Ecto neural progenitor cell (in vitro differentiated cells): ENCODE measurements around the gene XPR1.

Experiments
- DNase-seq: peaks from one replicate; pipeline ENCODE4 v3.0.0-alpha.2; 2018; ENCODE audit warnings: low spot score

Gene XPR1

DNA sequence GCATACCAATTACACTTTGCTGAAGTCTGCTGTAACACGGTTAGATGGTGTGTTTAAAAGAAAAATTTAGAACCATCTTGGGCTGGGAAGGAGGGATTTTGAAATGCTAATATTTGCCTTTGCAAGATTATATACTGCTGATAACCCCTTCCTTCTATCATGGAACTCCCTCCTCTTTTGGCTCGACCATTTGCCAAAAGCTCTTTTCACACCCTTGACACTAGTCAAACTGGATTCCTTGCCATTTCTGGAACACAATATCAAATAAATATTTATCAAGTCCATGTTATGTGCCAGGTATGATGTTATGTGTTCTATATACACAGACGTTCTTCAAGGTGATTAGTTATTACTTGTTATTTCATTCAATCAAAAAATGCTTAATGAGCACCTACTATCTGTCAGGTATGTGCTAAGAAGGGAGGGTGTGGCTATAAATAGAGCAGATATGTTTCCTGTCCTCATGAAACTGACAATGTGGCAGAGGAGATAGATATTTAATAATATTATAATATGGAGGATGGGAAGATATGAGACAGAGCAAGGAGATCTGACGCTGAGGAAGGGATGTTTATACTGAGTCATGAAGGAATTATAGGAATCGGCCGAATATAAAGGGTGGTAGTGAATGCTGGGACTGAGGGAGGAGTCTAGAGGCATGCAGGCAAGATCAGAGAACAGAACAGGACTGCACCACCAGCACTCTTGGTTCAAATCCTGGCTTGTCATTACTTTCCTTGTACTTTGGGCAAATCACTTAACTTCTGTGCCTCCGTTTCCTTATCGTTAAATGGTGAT lies 16.1 kb upstream of the XPR1 start:
- no peak for DNase-seq

DNA sequence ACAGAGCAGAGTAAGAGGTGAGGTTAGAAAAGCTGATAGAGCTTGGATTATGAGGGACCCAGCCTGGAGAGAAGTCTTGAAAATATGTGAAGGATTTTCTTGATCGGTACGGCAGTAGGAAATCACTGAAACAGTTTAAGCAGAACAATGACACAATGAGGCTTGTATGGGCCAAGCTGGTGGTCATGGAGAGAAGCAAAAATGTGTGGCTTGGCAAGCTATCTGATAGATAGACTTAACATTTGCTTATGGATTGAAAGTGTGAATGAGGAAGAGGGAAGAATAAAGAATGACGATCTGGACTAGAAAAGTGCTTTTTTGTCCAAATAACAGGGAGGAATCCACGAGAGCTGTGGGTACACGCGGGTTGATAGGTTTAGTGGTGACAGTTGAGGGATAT lies 15.4 kb upstream of the XPR1 start:
- DNase-seq, result no peak

DNA sequence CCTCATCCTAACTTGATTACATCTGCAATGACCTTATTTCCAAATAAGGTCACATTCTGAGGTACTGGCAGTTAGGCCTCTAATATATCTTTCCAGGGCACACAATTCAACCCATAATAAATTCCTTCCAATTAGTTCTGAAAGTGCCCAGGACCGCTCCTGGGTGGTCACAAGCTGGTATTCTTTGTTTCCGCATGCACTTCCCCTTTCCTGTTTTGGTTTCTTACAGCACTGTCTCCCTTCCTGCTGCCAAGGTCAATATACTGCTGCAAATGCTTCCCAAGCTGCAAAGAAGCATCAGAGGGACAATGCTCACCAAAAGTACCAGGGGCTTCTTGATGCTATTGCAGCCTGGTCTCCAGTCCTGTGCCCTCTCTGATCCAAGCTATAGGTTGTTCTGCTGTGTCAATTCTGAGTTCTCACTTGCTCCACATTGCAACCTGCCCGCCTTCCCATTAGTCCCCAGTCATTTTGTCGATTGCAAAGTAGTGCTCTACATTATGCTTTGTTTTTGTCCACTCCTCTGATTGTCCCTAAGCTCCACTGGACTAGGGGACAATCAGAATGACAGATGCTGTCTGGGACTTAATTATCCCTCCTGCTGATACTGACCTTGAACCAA lies 13.9 kb upstream of the XPR1 start:
- no peak for DNase-seq

DNA sequence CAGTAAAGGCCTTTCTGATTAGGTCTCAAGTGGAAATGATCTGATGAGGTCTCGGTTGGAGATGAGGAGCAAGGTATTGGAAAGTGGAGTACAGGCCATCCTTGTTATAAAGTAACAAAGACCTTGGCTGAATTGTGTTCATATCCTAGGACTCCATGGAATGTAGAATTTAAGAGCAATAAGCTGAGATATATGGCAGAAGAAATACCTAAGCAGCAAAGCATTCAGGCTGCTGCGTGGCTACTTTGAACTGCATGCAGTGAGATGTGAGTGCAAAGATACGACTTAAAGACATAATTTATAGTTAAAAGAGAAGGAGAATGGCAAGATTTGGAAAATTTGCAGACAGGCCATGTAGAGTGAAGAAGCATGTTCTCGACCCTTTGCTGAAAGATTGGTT lies 11.2 kb upstream of the XPR1 start:
- DNase-seq, result no peak

DNA sequence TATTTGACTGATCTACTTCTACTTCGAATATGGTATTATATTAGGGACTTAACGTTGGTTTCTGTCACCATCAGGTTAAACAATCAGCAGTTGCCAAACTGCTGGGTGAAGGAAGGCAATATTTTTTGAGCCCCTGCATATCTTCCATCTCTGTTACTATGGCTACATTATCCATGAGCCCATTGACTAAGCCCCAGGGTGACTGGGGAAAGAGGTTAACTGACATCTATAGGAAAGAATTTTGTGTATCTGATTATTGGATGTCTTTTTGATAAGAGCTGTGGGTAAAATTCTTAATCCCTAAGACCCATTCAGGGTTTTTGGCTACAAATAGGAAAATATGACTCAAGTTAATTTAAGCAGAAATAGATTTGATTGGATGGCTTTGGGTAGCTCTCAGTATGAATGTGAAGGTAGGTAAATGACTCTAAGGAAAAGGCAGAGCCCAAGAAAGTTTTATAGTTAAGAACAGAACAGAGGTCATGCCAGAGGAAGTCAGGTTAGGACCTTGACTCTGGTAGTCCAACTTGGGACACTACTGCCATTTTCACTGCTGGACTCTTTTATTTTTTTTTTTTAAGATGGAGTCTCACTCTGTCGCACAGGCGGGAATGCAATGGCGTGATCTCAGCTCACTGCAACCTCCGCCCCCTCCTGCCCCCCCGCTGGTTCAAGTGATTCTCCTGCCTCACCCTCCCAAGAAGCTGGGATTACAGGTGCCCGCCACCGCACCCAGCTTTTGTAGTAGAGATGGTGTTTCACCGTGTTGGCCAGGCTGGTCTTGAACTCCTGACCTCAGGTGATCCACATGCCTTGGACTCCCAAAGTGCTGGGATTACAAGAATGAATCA lies 8.9 kb upstream of the XPR1 start:
- no peak for DNase-seq

DNA sequence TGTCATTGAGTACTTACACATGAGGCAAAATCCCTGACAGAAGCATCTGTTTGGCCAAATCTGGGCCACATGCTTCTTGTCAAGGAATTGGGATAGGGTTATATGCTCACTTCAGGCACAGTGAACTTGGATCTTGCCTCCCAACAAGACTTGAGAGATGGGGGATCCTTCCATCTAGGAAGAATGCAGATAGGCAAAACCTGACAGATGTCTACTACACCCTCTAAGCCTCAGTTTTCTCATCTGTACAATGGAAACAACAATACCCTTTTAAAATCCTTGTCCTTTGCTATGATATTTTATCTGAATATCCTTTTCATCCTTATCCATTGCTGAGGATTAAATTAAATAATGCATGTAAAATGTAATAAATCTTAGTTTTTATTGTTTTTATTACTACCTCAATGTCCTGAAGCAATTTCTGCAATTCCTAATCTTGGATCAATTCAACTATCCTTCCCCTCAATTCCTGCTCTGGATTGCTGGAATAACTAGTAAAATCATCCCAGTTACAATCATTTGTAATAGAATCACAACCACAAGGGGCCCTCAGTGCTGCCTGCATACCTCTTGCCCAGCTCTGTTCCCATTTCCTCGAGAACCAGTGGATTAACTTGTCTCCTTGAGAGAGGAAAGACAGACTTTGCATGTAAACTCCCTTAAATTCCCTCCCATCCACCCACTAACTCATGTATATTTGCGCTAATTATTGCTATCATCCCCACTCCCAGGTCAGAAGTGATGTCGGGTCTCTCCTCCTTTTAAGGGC lies 8.1 kb upstream of the XPR1 start:
- DNase-seq, result no peak

DNA sequence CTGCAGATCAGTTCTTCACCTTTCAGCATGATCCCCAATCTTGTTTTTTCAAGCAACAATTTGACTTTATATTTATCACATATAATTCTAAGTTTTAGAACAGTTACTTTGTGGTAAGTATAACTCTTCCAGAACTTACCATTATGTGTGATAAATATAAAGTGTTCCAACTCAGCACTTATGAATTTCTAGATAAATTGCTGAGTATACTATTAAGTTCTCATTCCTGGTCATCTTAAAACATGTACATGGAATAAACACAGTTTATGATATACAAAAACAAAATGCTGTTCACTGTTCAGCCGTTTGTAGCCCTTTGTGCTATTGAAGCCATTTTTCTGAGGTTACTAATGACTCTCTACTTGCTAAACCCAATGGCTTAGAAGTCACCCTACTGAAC lies 5.1 kb upstream of the XPR1 start:
- no peak for DNase-seq

DNA sequence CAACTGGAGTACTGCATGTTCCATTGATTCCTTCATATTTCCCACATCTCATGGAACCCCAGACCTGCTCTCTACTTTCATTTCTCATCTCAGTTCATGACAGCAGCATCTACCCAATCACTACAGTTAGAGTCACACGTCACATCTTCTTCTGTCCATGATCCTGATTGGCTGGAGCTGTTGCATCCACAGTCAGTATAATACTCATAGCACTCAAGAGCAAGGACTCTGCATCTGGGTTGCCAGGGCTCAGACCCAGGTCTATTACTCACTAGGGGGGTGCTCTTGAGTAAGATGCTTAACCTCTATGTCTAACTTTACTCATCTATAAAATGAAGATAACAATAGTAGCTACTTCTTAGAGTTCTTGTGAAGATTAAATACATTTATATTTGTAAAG lies 4.4 kb upstream of the XPR1 start:
- DNase-seq, result no peak

DNA sequence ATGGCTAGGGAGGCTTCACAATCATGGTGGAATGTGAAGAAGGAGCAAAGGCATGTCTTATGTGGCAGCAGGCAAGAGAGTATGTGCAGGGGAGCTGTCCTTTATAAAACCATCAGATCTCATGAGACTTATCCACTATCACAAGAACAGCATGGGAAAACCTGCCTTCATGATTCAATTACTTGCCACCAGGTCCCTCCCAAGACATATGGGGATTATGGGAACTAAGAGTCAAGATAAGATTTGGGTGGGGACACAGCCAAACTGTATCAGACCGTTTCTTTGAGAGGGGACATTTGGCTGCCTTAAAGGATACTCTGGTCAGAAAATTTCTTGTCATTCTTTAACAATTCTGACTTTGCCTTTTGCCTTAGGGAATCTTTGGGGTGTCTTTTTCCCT lies 3.2 kb upstream of the XPR1 start:
- DNase-seq, result no peak

DNA sequence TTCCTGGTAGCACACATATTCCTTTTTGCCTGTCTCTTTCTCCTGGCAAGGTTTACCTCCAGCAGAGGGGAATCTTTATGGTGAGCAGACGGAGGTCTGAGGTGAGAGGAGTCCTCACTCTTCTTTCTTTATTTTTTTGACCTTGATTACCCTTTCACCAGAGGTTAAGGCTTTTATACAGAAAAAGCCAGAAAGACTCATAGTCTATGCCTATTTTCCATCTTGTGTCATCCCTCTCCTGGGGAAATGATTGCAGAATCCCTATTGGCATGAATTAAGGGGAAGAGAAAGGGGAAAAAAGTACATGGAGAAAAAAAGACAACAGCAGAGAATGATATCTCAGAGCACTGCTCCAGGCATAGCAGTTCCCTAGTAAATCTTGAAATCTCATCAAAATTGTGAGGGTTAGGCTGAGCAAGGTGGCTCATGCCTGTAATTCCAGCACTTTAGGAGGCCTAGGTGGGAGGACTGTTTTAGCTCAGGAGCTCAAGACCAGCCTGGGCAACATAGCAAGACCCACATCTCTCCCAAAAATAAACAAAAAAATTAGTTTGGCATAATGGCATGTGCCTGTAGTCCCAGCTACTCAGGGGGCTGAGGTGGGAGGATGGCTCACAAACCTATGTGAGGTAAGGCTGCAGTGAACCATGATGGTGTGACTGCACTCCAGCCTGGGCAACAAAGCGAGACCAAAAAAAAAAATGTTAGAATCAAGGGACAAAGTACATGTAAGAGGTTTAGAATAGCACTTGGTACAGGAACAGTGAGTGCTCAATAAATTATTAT lies 1.2 kb upstream of the XPR1 start:
- DNase-seq, result no peak

DNA sequence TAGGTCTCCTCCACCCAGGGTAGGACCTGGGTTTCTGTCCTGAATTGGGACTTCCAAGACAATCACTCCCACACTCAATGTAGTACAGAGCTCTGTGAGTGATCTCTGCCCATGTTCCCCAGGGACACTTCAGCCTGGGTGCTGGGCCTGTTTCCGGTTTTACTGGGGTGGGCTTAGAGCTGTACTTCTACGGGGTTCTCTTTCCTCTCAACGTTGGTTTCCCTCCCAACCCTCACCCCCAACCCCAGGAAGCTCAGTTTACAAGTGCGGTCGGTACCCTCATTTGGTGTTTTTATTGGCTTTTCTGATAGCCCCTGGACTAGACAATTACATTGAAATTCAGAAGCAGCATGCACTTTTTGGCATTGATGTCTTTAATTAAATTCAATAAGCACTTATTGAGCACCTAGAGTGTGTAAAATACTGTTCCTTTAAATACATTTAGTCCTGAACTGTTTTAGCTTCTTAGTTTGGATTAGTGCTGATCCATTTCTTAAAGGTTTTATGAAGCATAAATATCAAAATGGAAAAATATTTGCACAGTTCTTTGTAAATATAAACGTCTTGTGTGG lies 542 bp upstream of the XPR1 start:
- no peak for DNase-seq

DNA sequence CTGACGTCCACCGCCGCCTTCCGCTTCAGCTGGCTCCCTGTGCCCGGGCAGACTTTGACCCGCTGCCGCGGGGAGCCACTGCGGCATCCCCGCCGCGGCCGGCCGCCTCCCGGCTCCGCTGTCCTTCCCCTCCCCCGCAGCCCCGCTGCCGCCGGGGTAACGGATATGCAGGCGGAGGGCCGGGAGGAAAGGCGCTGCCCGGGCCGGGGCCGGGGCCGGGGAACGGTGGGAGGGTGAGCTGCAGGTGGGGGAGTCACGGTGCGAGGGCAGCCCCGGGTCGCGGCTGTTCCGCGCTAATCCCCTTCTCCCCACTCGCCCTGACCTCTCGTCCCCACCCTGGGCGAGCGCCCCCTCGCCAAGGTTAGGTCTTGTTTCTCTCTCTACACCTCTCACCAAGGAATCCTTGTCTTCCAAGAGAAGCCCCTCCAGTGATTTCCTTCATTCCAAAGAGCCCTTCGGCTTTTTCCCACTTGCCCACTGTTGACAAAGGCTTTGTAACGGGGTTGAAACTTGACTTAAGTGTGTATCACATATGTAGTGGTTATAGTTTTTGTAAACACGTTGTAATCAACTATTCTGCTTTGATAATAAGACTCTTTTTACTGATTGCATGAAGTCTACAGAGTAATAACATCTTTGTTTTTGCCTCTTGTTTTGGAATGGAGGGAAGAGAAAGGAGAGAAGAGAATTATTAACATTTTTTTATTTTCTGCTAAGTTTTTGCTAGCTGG lies 669 bp downstream of the XPR1 start:
- DNase-seq, result peak; percentile 85

DNA sequence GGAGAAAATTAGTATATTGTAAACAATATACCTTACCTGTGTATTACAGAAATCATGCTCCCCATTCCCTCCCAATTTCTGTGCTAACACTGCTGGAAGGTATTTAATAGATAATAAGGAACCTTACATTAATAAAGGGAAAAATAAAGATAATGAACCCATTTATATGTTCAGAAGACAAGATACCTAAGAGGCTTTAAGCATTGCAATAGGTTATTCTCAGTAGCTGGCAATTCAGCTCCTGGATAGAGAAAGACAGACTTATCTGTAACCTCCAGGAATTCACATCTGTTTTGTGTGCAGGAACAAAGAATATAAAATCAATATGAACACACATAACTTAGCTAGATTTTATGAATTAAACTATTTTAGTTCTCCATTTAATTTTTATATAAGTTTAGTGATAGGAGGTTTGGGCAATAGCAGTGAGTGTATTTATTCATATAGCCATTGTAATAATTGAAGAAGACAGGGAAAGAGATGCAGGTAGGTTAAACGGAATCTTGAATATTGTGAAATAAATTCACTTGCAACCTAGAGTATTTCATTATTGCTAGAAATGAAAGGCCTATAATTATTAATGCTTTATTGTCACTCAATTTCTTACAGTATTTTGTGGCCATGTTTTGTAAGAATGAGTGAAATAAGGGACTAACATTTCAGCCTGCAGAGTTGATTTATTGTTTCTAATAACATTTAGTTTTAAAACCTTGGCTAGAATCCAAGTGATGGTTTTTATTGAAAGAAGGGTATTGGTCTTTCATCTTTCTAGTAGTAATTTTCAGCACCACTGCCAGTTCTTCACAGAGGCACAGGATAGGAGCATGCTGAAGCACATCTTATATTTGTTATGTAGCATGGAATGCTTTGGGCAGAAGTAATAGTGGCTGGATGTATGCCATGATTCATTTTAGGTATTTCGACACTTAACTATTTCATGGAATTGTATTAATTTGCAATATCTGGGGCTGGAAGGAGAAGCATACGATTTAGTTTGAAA lies 1.5 kb downstream of the XPR1 start:
- DNase-seq, result no peak

DNA sequence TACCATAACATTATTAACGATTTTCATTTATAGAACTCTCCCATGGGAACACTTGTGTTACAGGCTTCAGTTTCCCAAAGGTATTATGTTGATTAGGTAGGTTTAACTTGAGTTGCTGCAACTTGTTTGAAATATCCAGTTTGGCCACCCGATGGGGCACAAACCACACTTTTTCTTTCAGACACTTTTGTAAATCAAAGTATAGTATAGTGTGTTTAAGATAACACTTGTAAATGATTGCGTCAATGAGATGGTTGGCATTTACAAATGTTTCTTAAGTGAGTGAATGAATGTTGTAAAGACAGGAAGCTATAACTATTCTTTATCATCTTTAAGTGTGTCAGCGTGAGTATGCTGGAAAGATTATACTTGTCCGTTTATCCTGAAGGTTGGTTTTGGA lies 4.3 kb downstream of the XPR1 start:
- no peak for DNase-seq

DNA sequence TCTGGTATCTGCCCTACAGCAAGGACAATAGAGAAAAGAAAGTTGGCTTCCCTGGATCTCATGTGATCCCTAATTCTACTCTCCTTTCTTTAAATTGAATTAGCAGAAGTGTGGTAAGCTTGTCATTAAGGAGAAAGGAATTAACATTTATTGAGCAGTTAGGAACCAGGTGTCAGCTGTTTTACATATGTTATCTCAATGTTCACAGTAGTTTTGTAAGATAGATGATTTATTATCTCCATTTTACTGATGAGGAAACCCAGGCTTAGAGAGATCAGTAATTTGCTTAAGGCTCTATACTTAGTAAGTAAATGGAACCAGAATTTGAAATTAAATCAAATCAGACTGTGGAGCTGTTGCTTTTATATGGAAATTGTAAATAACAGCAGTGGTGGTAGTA lies 8.0 kb downstream of the XPR1 start:
- no peak for DNase-seq

DNA sequence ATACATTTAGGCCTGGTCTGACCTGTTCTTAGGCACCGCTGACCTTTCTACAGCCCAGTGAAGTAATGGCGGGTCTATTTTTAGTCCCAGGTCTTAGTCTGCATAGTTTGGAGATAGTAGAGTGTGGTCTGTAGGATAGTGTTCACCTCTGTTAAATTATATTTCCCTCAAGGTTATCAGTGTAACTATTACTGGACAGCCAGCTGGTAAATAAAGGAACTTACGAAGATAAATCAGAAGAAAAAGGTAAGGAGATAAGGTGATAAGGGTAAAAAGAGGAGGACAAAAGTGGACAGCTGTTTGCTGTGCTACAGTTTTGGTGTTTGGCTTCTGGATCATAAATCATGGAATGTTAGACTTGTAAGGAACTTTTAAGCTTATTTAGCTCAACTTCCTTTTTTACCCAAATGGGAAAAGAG lies 8.7 kb downstream of the XPR1 start:
- no peak for DNase-seq

DNA sequence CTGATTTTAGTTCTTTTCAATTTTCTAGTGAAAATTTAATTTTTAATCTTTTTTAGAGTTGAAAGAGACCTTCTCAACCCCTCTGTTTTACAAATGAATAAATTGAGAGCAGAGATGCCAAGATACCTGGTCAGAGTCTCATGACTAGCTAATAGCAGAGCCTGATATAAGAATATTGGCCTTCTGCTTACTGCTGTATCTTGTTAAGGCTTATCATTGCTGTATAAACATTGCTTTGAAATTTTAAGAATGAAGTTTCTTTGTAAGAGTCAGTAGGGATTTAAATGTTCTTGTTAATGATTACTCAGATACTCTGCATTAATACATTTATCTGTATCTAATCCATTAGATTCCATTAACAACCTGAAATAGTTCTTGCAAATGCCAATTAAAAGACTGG lies 9.8 kb downstream of the XPR1 start:
- no peak for DNase-seq

DNA sequence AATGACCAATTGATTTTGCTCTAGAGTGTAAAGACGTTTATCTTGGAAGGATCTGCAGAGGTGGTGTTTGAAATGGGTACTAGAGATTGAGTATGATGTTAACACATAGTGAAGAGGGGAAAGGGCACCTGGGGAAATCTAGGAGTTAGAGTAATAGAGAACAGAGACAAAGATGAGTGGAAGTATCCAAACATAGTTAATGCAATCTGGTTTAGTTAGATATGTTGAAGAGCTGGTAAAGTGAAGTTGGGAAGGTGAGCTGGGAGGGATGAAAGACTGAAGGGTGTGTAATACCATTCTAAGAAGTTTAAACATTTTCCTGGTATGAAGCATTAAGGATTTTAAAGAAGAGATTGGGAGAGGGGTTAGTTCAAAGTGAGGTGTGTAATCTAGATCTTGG lies 11.0 kb downstream of the XPR1 start:
- no peak for DNase-seq

DNA sequence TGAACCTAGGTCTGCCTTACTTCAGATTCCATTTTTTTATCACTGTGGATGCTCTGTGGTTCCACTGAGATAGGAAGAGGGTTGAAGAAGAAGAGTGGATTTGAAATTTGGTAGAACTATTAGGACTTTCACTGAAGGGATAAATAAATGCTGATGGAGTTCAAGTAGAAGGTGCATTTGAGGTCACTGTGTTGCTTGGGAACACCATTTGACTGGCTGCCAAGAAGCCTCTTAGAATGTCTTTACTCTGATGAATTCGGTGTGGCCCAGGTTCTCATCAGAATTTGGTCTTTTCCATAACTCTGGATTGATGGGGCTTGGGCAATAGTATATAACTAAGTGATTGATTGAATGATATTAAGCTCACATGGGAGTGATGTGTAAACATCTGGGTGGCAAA lies 11.9 kb downstream of the XPR1 start:
- DNase-seq, result no peak
